Skin of body (tissue), 2 donors: ENCODE results near the gene RPL22. TPM values are rescaled to one million over a fixed set of nuclear protein-coding genes. Genes with fewer than 3 reads are reported as not detected.

ENCODE experiments used
- DNase-seq: peaks from one replicate; lab custom pipeline; 2025; lab: John Stamatoyannopoulos, UW
- total RNA-seq: library from RNA; depleted of rRNA; stranded (reverse); fragments of >200 nt; gene quantifications from one replicate; pipeline ENCODE4 v1.2.3, GENCODE V29; 2014

The RPL22 gene
- total RNA-seq, 1 donor from 2014 or later = 261 TPM

DNA sequence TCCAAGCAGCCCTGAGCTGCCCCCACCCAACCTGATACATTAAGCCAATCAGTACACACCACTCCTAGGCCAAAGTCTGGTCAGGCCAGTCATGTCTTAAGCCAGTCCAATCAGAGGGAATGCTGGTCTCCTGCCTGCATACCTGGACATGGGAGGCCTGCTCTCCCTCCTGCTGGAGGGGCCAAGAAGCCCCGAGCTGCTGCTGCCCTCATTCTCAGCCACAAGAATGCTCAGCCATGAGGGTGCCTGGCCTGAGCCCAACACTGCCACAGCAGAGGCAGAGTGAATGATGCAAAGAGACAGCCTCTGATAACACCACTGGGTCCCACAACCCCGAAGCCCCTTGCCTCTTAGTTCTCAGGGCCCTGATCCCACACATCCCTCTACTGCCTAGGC, 42.3 kb downstream of the RPL22 start:
- DNase-seq = no peak

GRCh38 chr1:6154525-6155319, 44.7 kb downstream of the RPL22 start:
- DNase-seq = no peak

- no peak for DNase-seq
Measured at GRCh38 chr1:6152882-6153281, 46.5 kb downstream of the RPL22 start.

GRCh38 chr1:6152181-6152580, 47.2 kb downstream of the RPL22 start:
- no peak for DNase-seq

- DNase-seq = no peak
Measured at GRCh38 chr1:6151291-6151822, 48.0 kb downstream of the RPL22 start.

DNA sequence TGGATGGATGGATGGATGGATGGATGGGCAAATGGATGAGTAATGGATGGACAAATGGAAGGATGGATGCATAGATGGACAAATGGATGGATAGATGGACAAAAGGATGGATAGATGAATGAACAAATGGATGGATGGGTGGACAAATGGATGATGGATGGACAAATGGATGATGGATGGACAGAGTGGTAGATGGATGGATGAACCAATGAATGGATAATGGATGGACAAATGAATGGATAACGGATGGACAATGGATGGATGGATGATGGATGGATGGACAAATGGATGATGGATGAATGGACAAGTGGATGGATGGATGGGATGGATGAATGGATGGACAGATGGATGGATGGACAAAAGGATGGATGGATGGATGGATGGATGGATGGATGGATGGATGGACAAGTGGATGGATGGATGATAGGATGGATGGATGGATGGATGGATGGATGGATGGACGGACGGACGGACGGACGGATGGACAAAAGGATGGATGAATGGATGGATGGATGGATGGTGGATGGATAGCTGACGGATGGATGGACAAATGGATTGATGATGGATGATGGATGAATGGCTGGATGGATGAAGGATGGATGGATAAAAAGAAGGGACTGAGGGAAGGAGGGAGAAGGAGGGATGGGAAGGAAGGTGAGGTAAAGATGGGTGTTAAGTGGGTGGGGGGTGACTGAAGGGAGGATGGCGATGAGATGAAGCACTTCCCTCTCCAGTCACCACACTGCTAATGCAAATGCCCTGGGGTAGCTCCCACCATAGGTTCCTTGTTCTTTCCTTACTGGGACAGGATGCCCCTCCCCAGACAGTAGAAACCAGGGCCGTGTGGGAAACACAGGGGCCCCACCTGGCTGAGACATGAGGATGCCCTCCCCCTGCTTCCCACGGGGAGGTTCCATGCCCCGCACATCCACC, 49.1 kb downstream of the RPL22 start:
- no peak for DNase-seq

- DNase-seq = no peak
Measured at GRCh38 chr1:6149597-6149996, 49.8 kb downstream of the RPL22 start.

DNA sequence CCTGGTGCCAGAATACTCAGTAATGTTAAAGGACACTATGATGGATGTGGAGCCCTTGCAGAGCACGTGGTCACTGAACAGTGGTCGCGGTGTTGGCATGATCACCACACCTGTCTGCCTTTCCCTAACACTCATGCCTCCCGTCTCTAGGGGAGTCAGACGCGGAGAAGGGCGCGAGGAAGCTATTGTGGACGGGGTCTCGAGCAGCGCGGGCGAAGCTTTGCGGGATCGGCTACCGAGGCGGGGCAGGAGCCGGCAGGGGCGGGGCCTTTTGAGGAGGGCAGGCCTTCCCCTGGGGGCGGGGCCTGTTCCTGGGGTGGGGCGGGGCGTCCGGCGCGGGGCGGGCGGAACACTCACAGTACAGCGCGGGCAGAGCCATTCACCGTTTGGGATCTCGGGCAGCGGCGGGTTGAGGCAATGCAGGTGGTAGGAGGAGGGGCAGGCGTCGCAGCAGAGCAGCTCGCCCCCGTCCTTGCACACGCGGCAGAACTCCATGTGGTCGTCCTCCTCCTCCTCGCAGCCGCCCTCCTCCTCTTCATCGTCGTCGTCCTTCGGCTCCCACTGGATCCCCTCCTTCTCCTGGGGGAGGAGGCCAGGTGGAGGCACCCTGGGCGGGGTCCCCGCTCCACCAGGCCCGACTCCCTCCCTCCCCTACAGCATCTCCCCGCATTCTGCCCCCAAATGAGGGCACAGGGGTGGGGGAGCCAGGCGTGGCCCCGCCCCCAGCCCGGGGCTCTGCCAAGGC, 50.7 kb downstream of the RPL22 start:
- DNase-seq = no peak

GRCh38 chr1:6145864-6146410, 53.5 kb downstream of the RPL22 start:
- no peak for DNase-seq

DNA sequence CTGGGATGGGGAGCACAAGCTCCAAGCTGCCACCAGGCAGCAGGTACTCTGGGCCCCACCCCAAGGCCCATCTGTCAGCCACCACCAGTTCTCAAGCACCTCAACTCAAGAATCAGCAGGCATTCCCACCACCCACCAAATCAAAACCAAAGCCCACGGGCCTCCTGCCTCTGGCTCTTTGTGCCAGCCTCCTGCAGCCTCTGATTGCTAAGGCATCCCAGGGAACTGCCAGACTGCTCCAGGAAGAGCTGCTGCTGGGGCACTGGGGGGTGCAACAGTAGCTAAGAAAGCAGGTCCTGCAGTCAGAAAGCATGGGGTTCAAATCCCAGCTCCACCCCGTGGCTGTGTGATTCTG, 54.0 kb downstream of the RPL22 start:
- DNase-seq = no peak

- DNase-seq = peak; percentile 30
Measured at GRCh38 chr1:6144647-6145395, 54.6 kb downstream of the RPL22 start.

DNA sequence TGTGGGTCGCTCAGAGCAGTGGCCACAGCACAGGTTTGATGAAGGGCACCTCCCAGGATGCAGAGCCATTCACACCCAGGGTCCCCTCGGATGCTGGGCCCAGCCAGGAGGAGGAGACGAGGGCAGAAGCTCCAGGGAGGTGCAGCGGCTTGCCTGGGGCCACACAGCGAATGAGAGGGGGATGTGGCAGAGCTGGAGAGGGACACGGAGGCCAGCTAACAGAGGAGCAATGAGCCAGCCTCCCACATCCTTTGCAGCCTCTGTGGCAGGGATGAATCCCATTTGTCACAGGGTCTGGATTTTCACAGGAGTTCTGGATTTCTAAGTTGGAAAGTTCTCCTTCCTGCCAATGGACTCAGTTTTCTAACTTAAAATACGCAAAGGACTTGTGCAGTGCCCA, 55.2 kb downstream of the RPL22 start:
- DNase-seq = no peak

DNA sequence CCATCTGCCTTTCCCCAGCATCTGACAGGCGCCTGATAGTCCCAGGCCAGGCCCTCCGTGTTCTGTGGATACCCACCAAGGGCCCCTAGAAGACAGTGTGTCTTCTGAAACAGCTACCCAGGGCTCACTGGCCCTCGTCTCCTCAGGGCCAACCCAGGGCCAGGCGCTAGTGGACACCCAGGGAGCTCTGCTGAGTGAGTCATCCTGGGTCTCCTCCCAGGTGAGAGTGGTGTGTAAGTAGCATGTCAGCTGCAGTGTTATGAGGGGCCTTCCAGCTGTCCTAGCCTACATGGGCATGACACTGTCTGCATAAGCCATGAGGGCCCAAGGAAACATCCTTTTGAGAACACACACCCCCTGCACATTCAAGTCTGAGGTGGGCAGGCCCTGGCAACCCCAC, 56.0 kb downstream of the RPL22 start:
- DNase-seq = no peak

DNA sequence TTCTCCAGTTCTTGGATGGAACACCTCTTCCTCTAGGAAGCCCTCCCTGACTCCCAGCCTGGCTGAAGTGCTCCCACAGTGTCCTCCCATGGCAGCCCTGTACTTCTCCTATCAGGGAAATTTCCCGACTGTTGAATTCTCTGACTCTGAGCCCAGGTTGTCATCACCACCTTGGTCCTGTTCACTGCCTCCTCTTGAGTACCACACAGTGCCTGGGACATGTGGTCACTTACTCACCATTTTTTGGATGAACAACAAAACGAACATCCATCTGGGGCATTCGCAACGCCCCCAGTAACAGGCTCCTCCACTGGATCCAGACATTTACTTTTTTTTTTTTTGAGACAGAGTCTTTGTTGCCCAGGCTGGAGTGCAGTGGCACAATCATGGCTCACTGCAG, 56.7 kb downstream of the RPL22 start:
- no peak for DNase-seq

- no peak for DNase-seq
Measured at GRCh38 chr1:6142036-6142621, 57.3 kb downstream of the RPL22 start.

GRCh38 chr1:6141592-6141991, 57.8 kb downstream of the RPL22 start:
- no peak for DNase-seq

- no peak for DNase-seq
Measured at GRCh38 chr1:6140413-6140812, 59.0 kb downstream of the RPL22 start.

DNA sequence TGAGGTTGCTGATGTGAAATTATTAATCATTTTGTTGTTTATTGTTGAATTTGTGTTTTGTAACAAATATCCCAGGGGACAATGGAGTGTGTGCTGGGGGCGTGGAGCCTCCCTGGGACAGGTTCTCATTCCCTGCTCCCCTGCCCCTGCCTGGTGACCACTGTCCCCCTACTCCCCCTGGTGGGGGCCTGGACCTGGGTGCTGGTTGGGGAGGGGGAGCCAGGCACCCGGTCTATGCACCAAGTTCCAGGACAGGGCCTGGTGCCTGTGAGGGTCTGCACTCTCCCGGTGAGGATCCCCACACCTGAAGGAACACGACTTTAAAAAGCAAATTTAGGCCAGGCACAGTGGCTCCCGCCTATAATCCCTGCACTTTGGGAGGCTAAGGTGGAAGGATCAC, 61.6 kb downstream of the RPL22 start:
- no peak for DNase-seq

DNA sequence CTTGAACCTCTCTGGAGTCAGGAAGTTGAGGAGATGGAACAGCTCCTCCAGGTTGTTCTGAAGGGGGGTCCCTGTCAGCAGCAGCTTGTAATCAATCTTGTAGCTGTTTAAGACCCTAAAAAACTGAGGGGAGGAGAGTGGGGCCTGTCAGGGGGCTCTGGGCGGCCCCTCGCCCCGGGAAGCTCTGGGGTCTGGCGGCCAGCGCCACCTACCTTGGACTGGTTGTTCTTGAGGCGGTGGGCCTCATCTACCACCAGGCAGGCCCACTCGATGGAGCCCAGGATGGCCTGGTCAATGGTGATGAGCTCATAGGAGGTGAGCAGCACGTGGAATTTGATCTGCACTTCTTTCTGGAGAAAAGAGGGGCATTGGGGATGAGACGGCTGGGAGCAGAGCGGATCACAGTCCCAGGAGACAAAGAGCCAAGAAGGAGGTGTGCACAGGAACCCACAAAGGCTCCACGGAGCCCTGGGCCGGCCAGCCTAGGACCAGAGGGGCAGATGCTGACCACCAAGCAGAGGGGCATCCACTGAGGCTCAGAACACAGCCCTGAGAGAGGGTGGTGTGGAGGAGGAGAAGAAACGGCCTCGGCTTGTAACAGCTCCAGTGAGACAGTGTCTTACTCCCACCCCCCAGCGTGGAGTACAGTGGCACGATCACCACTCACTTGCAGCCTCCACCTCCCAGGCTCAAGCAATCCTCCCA, 62.7 kb downstream of the RPL22 start:
- no peak for DNase-seq
